GM18909 (cell line): ENCODE data around the gene PCDHB7.
"Not testable (repeated sequence)": the region's sequence is repeated elsewhere in the genome, so short reads cannot be mapped to it uniquely, and the experiment has no call there.

Experiments
- ATAC-seq: cut with Tn5 transposase; IDR thresholded peaks from one replicate; pipeline ENCODE4 v1.9.1; 2021; ENCODE audit warnings: mild to moderate bottlenecking; ENCODE audit not compliant: unreplicated experiment, poor library complexity

Gene PCDHB7

DNA sequence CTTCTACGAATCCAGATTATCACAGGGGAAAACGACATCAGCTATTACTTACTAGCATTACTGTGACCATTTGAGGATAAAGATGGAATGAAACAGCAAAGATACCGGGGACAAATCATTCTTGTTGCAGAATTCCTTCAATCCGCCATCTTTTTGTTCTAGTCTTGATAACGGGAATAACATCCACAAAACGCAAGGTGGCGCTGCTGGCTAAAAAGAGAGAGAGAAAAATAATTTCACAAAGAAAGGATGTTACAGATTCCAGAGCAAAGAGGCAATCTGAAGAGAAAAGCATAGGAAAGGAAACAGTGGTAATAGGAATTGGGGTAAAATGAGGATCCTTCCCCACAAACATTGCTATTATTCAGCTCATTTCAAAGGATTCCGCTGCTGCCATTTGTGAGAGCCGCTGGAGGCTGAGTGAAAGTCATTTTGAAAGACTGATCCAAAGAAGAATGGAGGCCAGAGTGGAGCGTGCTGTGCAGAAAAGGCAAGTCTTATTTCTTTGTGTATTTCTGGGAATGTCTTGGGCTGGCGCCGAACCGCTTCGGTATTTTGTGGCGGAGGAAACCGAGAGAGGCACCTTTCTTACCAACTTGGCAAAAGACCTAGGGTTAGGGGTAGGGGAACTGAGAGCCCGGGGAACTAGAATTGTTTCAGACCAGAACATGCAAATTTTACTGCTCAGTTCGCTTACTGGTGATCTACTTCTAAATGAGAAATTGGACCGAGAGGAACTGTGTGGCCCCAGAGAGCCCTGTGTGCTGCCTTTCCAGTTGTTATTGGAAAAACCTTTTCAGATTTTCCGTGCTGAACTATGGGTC lies at the start of gene PCDHB7:
TSS of gene PCDHB7 (plus strand) at position 264 of the 824 bp plus-strand sequence. CDS start at position 456, 192 bp downstream.
- ATAC-seq, result no peak

GRCh38 chr5:141123396-141124135 lies 48.9 kb upstream of the PCDHB7 start:
- not testable (repeated sequence) for ATAC-seq

GRCh38 chr5:141127305-141127704 lies 45.1 kb upstream of the PCDHB7 start:
- ATAC-seq, result no peak

DNA sequence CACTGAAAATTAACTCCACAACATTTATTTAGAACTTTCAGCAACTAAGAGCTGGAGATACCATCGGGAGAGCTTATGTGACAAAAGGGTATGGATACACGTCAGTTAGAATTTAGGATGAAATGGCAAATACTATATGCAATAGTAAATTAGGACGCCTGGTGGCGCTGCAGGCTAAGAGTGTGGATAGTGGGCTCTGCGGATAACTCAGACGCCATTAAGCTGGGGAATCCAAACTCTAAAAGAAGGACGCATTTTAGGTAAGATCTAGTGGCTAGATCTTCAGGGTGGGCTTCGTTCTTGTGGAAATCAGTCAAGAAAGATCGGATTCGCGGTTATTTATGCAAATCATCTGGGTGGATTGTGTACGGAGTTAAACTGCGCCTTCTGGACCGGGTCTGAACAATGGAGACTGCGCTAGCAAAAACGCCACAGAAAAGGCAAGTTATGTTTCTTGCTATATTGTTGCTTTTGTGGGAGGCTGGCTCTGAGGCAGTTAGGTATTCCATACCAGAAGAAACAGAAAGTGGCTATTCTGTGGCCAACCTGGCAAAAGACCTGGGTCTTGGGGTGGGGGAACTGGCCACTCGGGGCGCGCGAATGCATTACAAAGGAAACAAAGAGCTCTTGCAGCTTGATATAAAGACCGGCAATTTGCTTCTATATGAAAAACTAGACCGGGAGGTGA lies 37.3 kb upstream of the PCDHB7 start, which contains the start of gene PCDHB5:
TSS of gene PCDHB5 (plus strand) at position 177 of the 688 bp plus-strand sequence. CDS start at position 406, 229 bp downstream.
- no peak for ATAC-seq

- ATAC-seq, result no peak
These were observed 36.7 kb upstream of the PCDHB7 start for GRCh38 chr5:141135718-141136266.

GRCh38 chr5:141137346-141137745 lies 35.1 kb upstream of the PCDHB7 start:
- ATAC-seq, result not testable (repeated sequence)

DNA sequence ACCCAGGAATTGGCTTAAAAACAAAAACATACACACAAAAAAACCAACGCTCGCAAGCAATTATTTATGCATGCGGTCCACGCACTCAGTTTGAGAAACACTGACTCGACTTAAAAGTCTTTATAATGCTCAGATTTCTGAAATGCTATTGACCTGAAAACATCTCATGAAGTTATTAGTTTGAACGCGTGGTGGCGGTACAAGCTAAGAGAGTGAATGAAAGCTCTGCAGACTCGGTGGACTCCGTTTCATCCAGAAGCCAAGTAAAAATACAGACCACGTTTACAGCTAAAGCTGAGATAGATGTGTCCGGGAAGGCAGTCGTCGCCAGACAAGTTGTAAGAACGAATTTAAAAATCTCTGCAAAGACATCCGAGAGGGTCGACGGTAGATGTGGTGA lies 22.6 kb upstream of the PCDHB7 start, which contains the start of gene PCDHB6:
TSS of gene PCDHB6 (plus strand) at position 246 of the 400 bp plus-strand sequence. CDS start 201 bp downstream, outside the sequence.
- no peak for ATAC-seq

DNA sequence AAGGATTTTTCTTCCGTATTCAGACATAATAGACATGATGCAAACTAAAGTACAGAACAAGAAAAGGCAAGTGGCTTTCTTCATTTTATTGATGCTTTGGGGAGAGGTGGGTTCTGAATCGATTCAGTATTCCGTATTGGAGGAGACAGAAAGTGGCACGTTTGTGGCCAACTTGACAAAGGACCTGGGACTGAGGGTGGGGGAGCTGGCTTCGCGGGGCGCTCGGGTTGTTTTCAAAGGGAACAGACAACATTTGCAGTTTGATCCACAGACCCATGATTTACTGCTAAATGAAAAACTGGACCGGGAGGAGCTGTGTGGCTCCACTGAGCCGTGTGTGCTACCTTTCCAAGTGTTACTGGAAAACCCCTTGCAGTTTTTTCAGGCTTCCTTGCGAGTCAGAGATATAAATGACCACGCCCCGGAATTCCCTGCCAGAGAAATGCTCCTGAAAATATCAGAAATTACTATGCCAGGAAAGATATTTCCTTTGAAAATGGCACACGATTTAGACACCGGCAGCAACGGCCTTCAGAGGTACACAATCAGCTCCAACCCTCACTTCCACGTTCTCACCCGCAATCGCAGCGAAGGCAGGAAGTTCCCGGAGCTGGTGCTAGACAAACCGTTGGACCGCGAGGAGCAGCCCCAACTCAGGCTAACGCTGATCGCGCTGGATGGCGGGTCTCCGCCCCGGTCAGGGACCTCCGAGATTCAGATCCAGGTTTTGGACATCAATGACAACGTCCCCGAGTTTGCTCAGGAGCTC lies 22.0 kb upstream of the PCDHB7 start:
- ATAC-seq, result no peak

DNA sequence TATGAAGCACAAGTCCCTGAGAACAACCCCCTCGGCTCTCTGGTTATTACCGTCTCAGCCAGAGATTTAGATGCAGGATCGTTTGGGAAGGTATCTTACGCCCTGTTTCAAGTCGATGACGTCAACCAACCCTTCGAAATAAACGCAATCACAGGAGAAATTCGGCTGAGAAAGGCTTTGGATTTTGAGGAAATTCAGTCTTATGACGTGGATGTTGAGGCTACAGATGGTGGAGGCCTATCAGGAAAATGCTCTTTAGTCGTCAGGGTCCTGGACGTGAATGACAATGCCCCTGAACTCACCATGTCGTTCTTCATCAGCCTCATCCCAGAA lies 21.5 kb upstream of the PCDHB7 start:
- no peak for ATAC-seq

DNA sequence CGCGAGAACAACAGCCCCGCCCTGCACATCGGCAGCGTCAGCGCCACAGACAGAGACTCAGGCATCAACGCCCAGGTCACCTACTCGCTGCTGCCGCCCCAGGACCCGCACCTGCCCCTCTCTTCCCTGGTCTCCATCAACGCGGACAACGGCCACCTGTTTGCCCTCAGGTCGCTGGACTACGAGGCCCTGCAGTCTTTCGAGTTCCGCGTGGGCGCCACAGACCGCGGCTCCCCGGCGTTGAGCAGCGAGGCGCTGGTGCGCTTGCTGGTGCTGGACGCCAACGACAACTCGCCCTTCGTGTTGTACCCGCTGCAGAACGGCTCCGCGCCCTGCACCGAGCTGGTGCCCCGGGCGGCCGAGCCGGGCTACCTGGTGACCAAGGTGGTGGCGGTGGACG lies 20.8 kb upstream of the PCDHB7 start:
- ATAC-seq, result not testable (repeated sequence)

- ATAC-seq, result not testable (repeated sequence)
These were observed 20.3 kb upstream of the PCDHB7 start for GRCh38 chr5:141152096-141152495.

- no peak for ATAC-seq
These were observed 16.7 kb upstream of the PCDHB7 start for GRCh38 chr5:141155540-141156374.

- ATAC-seq, result not testable (repeated sequence)
These were observed 15.1 kb upstream of the PCDHB7 start for GRCh38 chr5:141157356-141157755.

- ATAC-seq, result not testable (repeated sequence)
These were observed 14.5 kb upstream of the PCDHB7 start for GRCh38 chr5:141157901-141158300.

GRCh38 chr5:141174291-141175104 lies 2.1 kb downstream of the PCDHB7 start:
- ATAC-seq, result not testable (repeated sequence)

DNA sequence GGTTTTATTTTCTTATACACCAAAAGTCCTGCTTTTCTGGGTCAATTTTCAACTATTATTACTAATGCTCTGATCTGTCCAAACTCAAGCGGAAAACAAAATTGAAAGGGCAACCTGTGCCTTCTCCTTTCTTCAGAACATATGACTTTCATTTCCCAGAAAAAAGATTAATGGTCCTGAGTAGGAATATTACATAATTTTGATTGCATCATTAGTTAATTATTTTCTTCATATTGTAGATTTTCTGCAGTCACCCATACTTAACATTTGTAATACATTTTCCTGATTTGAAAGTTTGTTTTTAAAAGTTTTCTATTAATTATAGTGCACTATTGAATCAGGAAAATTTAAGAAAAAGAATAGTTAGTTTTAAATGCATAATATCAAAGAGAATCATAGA lies 3.5 kb downstream of the PCDHB7 start:
- no peak for ATAC-seq

DNA sequence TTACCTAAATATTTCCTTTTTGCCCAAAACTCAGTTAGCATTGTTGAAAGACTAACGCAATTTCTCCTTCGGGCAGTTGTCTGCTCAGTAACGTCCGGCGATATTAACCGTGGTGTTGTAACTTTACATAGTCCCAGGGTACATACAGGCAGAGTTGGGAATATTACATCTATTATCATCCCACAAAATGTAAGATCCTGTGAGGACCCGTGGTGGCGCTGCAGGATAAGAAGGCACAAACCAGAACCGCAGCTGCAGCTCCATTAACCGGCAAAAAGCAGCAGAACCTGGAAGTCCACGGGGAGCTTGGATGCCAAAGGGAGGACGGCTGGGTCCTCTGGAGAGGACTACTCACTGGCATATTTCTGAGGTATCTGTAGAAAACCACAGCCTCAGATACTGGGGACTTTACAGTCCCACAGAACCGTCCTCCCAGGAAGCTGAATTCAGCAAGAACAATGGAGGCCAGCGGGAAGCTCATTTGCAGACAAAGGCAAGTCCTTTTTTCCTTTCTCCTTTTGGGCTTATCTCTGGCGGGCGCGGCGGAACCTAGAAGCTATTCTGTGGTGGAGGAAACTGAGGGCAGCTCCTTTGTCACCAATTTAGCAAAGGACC lies 5.2 kb downstream of the PCDHB7 start, which contains the start of gene PCDHB8:
TSS of gene PCDHB8 (plus strand) at position 214 of the 615 bp plus-strand sequence. CDS start at position 459, 245 bp downstream.
- not testable (repeated sequence) for ATAC-seq
